Measurements from ENCODE around the gene TMEM176A. TPM values are rescaled to one million over a fixed set of nuclear protein-coding genes. Genes with fewer than 3 reads are reported as not detected.

The TMEM176A gene
- total RNA-seq, 4 donors from 2014 or later, result 6.5 to 42.4 (median 28.7) TPM

DNA sequence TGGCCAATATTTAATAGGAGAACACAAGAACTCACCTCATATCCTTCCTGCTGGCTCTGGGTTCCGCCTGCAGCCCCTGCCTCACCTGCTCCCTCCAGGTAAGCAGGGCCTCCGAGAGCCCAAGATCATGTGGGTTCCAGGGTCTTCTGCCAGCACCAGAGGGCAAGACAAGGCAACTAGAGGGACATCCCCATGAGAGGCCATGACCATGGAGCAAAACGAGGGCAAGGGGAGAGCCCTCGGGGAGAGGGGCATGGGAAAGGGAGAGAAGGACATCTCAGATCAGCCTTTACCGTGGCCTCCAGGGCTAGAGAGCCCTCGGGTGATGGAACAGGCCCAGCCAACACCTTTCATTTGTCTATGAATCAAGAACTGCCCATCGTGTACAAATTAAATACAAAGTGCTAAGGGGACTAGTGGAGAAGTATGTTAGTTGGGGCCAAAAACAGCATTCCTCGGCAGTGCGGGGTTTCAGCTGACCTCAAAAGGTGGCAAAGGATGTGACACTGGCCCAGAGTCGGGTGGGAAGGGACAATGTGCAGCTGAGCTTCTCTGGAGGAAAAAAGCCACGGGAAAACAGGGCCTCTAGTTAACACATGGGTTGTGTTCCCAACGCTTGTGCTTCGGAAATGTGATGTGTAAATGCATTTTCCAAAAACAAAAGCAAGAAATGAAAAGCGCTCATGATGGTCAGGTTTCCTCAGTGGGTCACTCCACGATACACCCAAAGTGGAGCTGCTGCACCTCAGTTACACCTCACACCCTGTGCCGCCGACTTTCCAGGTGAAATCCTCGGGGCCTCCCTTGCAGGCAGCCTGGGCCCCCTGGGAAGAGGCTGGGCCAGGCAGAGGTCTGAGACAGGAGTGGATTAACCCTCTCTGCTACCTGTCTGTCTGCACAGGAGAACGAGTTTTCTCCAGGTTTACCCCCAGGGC lies 53.8 kb downstream of the TMEM176A start:
- 56 to 73% methylated on average over 11 to 13 of the region's 19 CpGs for WGBS, 2 donors (ENCODE audit: low coverage in 1 of 2)
- no peaks in the 10 kb centered on the region for H3K4me1 ChIP-seq
- no peak overlapping the region for H3K4me3 ChIP-seq
- no peak for ATAC-seq
- H3K36me3 ChIP-seq, result no peaks in the 10 kb centered on the region
- TF ChIP-seq EP300 (IDR thresholded peaks at IDR 0.05) (no peak), CTCF (IDR thresholded peaks at IDR 0.05) (no peak), POLR2AphosphoS5 (IDR thresholded peaks at IDR 0.05) (no peak), POLR2A (IDR thresholded peaks at IDR 0.05) (no peak)
- no peaks in the 10 kb centered on the region for H3K9me3 ChIP-seq
- peaks cover 62% of the 10 kb centered on the region for H3K27me3 ChIP-seq
- no peak overlapping the region for H3K27ac ChIP-seq

Other genes with a start within 250 kb of the TMEM176A start
- gene GIMAP4, start 233.4 kb upstream of the TMEM176A start, total RNA-seq, result 10 to 100 TPM in 3 of 4 donors, 1 to 10 TPM in 1; 6.7 to 42.1 (median 26.1) TPM
- 10 to 100 TPM; 15.7 to 45.4 (median 34.4) TPM for gene GIMAP6, start 168.4 kb upstream of the TMEM176A start, total RNA-seq
- gene GIMAP2, start 115.1 kb upstream of the TMEM176A start, total RNA-seq, result 10 to 100 TPM in 2 of 4 donors, 1 to 10 TPM in 2; 3.3 to 14.9 (median 9.7) TPM
- 10 to 100 TPM in 1 of 4 donors, 1 to 10 TPM in 3; 4.2 to 14.3 (median 7.9) TPM for gene GIMAP1, start 84.2 kb upstream of the TMEM176A start, total RNA-seq
- 10 to 100 TPM; 16.8 to 43.3 (median 32.5) TPM for gene GIMAP5, start 63.4 kb upstream of the TMEM176A start, total RNA-seq
- gene TMEM176B, start 405 bp upstream of the TMEM176A start, total RNA-seq, result 10 to 100 TPM; 18.2 to 69.3 (median 52.6) TPM
- under 1 TPM in 2 of 4 donors, not detected in 2; 0.69 TPM for gene AOC1, start 51.7 kb downstream of the TMEM176A start, total RNA-seq
- gene KCNH2, start 177.6 kb downstream of the TMEM176A start, total RNA-seq, result 10 to 100 TPM; 26.6 to 63.8 (median 36.3) TPM
- gene NOS3, start 190.2 kb downstream of the TMEM176A start, total RNA-seq, result 10 to 100 TPM in 2 of 4 donors, 1 to 10 TPM in 2; 6.8 to 29.4 (median 13.5) TPM
- under 1 TPM in 2 of 4 donors, not detected in 2; 0.15 to 0.31 TPM for gene ATG9B, start 223.7 kb downstream of the TMEM176A start, total RNA-seq
- gene ABCB8, start 227.7 kb downstream of the TMEM176A start, total RNA-seq, result 10 to 100 TPM; 13.2 to 33.0 (median 18.8) TPM
- 1 to 10 TPM in 3 of 4 donors, not detected in 1; 1.7 to 3.1 (median 2.1) TPM for gene ASIC3, start 247.8 kb downstream of the TMEM176A start, total RNA-seq